Erythroblast (primary cell): ENCODE measurements around the gene ASB3.
"Not testable (repeated sequence)": the region's sequence is repeated elsewhere in the genome, so short reads cannot be mapped to it uniquely, and the experiment has no call there.

Experiments
- DNase-seq, 2 experiments: peaks; one replicate each; lab custom pipeline; 2025; lab: John Stamatoyannopoulos, UW
- GATA1 ChIP-seq: IDR thresholded peaks from 2 replicates; pipeline ENCODE4 v1.6.1; 2011; ENCODE audit warnings: low read depth, mild to moderate bottlenecking, control low read depth, low read length, moderate library complexity
- POLR2A ChIP-seq: IDR thresholded peaks from 2 replicates; pipeline ENCODE4 v1.6.1; 2011; ENCODE audit warnings: mild to moderate bottlenecking, low read length

ASB3 gene

DNA sequence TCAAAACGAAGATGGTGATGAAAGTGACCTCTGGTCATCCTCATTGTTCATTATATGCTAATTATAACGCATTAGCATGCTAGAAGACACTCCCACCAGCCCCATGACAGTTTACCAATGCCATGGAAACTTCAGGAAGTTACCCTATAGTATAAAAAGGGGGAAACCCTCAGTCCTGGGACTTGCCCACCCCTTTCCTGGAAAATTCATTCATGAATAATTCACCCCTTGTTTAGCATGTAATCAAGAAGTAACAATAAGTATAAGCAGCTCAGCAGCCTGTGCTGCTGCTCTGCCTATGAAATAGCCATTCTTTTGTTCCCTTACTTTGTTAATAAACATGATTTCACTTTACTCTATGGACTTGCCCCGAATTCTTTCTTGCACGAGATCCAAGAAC lies 89.7 kb downstream of the ASB3 start:
- no peak for TF ChIP-seq GATA1
- no peak for TF ChIP-seq POLR2A
- no peak for DNase-seq

DNA sequence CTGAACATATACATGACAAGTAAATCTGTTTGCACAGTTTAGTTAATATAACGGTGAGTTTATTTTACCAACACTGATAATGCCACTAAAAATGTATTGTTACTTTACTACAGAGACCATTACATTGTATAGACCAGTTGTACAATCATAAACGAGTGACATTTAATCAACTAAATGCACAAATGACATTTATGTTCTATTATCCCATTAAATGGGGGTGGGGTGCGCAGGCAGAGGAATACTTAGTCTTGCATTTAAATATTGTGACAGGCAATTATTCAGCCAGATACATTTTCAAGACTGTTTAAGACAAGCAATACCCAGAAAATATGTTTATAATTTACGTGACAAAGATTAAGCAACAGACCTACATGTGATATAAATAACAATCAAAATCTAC lies 91.2 kb downstream of the ASB3 start:
- TF ChIP-seq POLR2A = no peak
- TF ChIP-seq GATA1 = no peak
- DNase-seq = no peak

DNA sequence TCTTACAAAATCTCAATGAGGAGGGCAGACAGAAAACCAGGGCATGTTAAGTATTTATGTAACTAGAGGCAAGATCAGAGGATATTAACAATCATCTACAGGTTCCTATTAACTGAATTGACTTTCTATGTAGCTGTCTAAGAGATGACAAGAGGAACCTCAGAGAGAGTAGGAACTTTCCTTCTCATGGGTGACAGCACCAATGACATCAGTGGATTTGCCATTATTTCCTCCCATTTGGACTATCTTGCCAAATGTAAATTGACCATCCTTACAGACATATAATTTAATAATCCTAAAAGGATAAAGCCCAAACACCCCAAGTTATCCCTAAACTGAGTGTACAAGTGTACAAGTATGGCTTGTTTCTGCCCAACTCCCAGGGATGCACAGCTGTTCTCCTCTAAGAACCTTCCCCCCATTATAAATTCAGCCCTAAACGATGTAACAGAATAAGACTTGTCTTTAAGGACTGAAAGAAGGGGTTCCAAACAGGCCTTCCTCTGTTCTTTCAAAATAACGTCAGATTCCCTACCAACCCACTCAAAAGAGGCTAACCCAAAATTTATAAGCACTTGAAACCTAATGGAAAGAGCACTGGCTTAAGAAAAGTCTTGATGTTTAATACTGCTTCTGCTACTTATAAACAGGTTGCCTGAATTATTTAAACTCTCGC lies 92.5 kb downstream of the ASB3 start:
- no peak for DNase-seq
- TF ChIP-seq POLR2A (no peak), GATA1 (no peak)

DNA sequence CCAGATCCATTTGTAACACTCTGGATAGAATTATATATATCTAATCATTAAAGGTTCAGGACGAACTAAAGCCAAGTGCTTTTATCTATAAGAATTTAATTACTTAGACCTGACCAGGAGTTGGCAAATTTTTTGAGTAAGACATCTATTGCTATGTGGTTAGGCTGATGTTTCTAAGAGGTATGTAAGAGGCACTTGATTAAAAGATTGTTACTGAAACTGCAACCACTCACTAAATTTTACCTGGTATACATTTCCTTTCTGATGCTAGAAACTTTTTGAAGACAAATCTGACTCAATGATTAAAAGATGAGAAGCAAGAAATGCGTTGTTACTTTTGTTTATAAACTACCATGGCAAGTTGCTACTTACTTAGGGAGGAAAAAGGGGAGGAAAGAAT lies 95.9 kb downstream of the ASB3 start:
- no peak for DNase-seq
- no peak for TF ChIP-seq GATA1
- TF ChIP-seq POLR2A = no peak

DNA sequence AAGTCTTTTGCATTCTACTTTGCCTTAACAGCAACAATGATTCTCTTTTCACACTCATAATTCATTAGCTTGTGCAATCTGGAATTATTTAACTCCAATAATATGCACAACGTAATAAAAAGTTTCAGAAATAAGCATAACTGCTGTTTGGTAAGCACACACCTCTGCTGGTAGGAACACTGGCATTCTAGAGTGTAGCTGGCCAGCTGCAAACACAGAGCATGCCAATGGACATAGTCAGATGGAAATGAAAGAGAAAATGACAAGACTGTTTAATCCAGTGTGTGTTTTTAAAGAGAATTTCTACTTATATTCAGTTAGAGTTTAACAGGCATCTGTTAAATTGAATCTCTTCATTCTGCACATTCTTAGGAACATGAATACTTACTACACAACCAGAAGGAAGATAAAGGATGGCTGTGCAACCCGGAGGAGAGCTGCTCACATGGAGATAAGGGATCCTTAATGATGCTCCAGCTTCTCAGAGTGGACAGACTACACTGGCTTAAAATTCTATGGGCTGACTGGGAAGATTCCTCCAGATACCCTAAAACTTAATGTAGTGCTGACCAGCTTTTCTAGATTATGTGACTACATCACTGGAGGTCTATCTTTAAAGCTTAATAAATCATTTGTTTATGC lies 113.8 kb downstream of the ASB3 start:
- DNase-seq = peak; percentile 59 to 67
- no peak for TF ChIP-seq GATA1
- no peak for TF ChIP-seq POLR2A

DNA sequence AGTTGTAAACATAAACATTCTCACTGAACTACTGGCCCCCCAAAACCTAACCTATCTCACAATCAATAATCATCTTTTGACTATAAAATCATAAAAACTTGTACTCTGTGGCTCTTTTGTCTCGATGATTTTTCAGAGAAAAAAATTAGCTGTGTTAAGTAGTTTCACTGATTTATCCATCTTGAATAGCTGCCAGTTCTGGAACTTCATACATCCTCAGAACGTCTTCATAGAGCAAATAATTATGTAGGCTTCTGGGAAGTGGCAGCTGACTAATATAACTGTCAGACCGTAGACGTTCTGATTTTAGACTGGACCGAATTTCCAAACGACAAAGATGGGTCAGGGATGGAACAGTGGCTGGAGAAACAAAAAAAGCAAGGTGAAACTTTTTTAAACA lies 116.4 kb downstream of the ASB3 start:
- DNase-seq = peak in 1 of 2 experiments; percentile 52
- TF ChIP-seq POLR2A (no peak), GATA1 (no peak)

DNA sequence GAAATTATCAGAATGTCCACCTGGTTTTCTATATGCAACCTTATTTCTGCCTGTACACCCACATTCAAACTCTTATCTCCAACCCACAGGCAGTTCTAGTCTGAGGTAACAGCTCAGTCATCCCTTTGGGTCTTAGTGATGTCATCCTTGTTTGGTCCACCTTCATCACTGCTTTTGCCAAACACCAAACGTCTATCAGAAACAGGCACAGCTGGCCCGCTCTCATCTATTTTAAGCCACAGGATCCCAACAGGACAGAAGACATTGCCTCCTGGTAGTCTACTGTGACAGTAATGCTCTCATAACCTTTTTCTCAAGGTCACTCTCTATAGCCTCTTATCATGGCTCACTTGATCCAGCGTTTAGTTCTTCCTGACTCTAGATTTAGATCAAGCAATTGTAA lies 118.1 kb downstream of the ASB3 start:
- peak; percentile 95 to 97 for DNase-seq
- TF ChIP-seq GATA1 = no peak
- TF ChIP-seq POLR2A = peak; percentile 54

DNA sequence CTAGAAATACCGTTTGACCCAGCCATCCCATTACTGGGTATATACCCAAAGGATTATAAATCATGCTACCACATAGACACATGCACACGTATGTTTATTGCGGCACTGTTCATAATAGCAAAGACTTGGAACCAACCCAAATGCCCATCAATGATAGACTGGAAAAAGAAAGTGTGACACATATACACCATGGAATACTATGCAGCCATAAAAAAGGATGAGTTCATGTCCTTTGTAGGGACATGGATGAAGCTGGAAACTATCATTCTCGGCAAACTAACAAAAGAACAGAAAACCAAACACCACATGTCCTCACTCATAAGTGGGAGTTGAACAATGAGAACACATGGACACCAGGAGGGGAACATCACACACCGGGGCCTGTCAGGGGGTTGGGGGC lies 119.6 kb downstream of the ASB3 start:
- not testable (repeated sequence) for DNase-seq

DNA sequence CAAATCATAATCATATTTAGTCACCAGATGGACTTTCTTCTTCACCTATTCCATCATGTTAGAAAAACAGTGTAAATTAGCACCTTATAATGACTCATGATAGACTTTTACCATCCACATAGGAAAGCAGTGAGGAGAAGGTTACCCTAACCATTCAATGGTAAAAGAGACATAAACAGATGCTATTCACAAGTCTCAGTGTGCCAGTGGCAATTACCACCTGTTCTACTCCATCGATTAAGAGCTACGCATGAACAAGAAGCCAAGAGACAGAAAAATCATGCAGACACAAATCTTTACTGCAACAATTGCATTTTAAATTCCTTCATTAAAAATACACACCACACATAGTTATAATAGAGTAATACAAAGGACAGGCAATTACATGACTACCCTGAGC lies 125.9 kb downstream of the ASB3 start:
- TF ChIP-seq GATA1 (no peak), POLR2A (no peak)
- DNase-seq = no peak

DNA sequence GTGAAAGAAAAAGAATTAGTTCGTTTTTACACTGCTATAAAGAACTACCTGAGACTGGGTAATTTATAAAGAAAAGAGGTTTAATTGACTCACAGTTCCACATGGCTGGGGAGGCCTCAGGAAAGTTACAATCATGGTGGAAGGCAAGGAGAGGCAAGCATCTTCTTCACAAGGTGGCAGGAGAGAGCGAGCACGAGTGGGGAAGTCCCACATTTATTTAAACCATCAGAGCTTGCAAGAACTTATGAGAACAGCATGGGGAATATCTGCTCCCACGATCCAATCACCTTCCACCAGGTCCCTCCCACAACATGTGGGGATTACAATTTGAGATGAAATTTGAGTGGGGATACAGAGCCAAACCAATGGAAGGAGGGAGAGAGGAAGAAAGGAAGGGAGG lies 128.3 kb downstream of the ASB3 start:
- DNase-seq = peak; percentile 13 to 42

DNA sequence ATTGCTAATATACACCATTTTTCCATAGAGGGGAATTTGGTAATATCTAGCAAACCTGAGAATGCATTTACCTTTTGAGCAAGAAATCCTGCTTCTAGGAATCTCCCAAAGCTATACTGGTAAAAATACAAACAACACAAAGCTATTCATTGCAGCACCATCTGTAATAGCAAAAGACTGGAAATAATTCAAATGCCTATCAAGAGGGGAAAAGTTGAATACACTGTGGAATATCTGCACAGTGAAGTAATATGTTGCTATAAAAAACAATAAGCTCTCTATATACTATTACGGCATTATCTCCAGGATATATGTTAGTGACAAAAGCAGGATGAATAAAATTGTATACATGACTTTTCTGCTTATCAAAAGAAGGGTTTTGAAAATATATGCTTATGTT lies 131.5 kb downstream of the ASB3 start:
- DNase-seq = no peak
- TF ChIP-seq POLR2A = no peak
- no peak for TF ChIP-seq GATA1

DNA sequence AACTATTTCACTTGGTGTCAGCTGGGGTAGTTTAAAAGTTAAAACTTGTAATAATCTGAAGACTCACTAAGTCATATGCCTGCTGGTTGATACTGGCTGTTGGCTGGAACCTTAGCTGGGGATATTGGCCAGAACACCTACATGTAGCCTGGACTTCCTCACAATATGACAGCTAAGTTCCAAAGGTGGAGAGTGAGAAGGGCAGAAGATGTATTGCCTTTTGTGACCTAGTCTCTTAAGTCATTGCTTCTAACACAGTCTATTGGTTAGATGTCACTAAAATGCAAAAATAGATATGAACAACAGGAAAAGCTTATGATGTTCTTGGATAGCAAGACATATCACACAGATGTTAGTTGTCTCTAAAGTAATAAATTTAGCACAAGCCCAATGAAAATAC lies 132.4 kb downstream of the ASB3 start:
- DNase-seq = no peak
- TF ChIP-seq GATA1 (no peak), POLR2A (no peak)

DNA sequence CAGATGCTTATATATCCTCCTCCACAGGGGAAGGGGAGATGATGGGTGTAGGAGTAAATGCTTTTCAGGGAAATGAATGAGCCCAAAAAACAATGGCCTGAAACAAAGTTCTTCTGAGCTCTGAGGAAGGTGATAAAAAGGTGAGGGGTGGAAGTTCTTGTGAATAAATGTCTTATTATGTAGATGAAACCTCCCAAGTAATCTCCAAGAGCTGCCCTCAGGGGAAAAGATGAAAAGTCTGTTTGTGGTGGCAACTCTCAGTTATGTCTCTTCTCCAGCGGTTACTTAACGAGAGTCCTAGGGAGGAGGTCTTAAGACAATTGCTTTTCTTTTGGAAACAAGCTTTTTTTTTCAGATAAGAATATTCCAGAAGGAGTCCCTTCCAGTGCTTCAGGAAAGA lies 134.6 kb downstream of the ASB3 start:
- TF ChIP-seq GATA1 = no peak
- TF ChIP-seq POLR2A = no peak
- no peak for DNase-seq

DNA sequence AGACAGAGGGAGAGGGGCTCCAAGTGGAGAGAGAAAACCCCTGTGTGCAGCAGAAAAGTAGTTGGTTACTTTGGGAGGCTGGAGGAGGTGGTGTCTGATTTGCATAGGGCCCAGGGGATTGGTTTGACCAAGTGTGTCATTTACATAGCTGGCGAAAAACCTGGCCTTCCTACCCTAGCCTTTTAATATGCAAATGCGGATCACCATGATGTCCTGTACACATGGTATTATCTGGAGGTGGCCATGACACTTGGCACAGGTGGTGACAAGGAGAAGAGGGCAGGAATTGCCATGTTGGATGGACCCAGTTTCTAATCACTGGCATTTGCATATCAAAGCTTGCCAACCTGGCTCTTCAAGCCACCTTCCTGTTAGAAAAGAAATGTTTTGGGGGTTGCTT lies 140.0 kb downstream of the ASB3 start:
- TF ChIP-seq POLR2A = no peak
- no peak for TF ChIP-seq GATA1
- no peak for DNase-seq

DNA sequence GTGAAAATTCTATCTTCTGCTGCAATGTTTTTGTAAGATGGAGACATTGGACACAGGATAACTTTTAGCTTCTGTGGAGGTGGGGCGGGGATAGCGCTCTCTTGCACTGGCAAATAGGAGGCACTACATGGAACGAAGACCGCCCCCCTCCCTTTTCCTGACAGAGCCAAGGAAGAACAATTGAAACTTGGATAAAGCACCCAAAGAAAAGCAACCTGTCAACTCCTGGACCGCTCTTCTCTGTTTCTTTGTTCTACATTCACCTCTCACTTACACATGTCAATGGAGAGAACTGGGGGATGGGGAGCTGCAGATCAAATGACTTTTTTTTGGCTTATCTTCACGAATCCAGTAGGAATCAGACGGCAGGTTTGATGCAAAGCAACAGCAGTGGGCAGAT lies 145.5 kb downstream of the ASB3 start:
- DNase-seq = no peak
- TF ChIP-seq POLR2A = no peak
- no peak for TF ChIP-seq GATA1

DNA sequence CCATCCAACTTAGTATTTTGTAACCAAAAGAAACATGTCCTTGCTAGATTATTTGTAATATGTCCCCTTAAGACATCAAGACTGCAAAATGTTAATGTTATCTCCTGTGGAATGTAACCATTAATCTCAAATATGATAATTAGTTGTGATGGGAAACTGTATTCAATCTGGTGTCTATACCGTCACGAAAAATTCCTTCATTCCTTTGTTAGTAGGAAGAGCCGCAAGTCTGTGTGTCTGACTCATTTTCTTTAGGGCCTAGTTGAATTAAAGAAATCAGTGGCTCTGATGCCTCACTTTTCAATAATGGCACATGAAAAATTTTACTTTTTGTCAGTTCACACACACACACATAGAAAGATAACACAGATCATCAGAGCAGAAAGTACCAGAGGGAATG lies 146.3 kb downstream of the ASB3 start:
- no peak for TF ChIP-seq POLR2A
- no peak for TF ChIP-seq GATA1
- no peak for DNase-seq
